ENCODE data around the gene SLC7A11. TPM values are rescaled to one million over a fixed set of nuclear protein-coding genes. Genes with fewer than 3 reads are reported as not detected.

SLC7A11 gene
- total and polyA plus RNA-seq, 10 of the 15 experiments (the other 5 are each of a cell fraction or from before 2014, with no cell fraction given) = 1.6 to 9.8 (median 3.5) TPM

- ChIA-PET RAD21 (ENCODE audit: unreplicated experiment) (interaction anchor here (0.7 to 1.5 kb wide), 3 partner anchors 26 to 475 kb away, joined by 3 to 4 read pairs (median 4); no protein-coding TSS in a partner anchor), CTCF (interaction anchor here (1.0 to 2.5 kb wide), 5 partner anchors 10 to 847 kb away, joined by 3 to 11 read pairs (median 3); no protein-coding TSS in a partner anchor), POLR2A (interaction anchor here (0.7 to 0.8 kb wide), 2 partner anchors 11 to 32 kb away, joined by 3 to 4 read pairs; no protein-coding TSS in a partner anchor), SMC1A (ENCODE audit: uncharacterized antibody, unreplicated experiment) (interaction anchor here (0.6 to 3.8 kb wide), 12 partner anchors 10 to 478 kb away, joined by 3 to 21 read pairs (median 4); partner anchors contain the start of gene SLC7A11)
- H3K9me3 ChIP-seq (replicated peaks; ENCODE audit: control insufficient read depth, insufficient read depth, low read length) = no peaks in the 10 kb centered on the region
- 96% methylated on average over 1 of the region's 1 CpG for WGBS (ENCODE audit: insufficient coverage, insufficient replicate concordance, low lambda C conversion rate, missing lambda C conversion rate)
- in situ Hi-C loops (cut with MboI) (loop anchor here (25.0 kb wide), 1 partner anchor 1107 kb away; the partner anchor contains the start of genes NAA15 and NDUFC1), intact Hi-C loops (cut with micrococcal nuclease; ENCODE audit: unreplicated experiment) (no loop called here)
- H3K4me3 ChIP-seq = no peak overlapping the region
- ATAC-seq (no peak), FAIRE-seq (no peak), DNase-seq (ENCODE audit: low read depth, low spot score) (no peak)
- H3K4me1 ChIP-seq (ENCODE audit: control insufficient read depth, insufficient read depth, low read length) = no peaks in the 10 kb centered on the region
- BruUV-seq (replicated peaks) = no TSS peak
- no peaks in the 10 kb centered on the region for H4K20me1 ChIP-seq (ENCODE audit: control insufficient read depth, insufficient read depth)
- H3K27ac ChIP-seq (ENCODE audit: control insufficient read depth, insufficient read depth) = no peak overlapping the region
- no peak overlapping the region for H3K9ac ChIP-seq (ENCODE audit: control insufficient read depth, insufficient read depth, low read length)
- H3K79me2 ChIP-seq (ENCODE audit: control insufficient read depth, insufficient read depth, low read length) = no peaks in the 10 kb centered on the region
- no peak overlapping the region for H2AFZ ChIP-seq (ENCODE audit: control insufficient read depth, low read depth, low read length)
- H3K4me2 ChIP-seq (ENCODE audit: control insufficient read depth, insufficient read depth) = no peak overlapping the region
- no peaks in the 10 kb centered on the region for H3K27me3 ChIP-seq (replicated peaks in 1 of 2; ENCODE audit: control insufficient read depth in 2 of 2, insufficient read depth in 2 of 2, low read length in 1 of 2)
- H3K36me3 ChIP-seq (ENCODE audit: control insufficient read depth in 2 of 2, insufficient read depth in 2 of 2, low read length in 1 of 2) = no peaks in the 10 kb centered on the region
- TF ChIP-seq SUZ12 (IDR thresholded peaks at IDR 0.05; ENCODE audit: unreplicated experiment) = no peak
- TF ChIP-seq CBX3 (IDR thresholded peaks at IDR 0.05; ENCODE audit: borderline replicate concordance, low read depth) = no peak
- no peak for TF ChIP-seq SMAD5 (IDR thresholded peaks at IDR 0.05; ENCODE audit: low read depth)
- TF ChIP-seq TBL1XR1 (IDR thresholded peaks at IDR 0.05; ENCODE audit: low read depth, low read length) = no peak
- no peak for TF ChIP-seq BCL11A (IDR thresholded peaks at IDR 0.05; ENCODE audit: low read depth, low read length)
- TF ChIP-seq YBX1 (IDR thresholded peaks at IDR 0.05) = no peak
- TF ChIP-seq BRCA1 (IDR thresholded peaks at IDR 0.05; ENCODE audit: low read depth, low read length) = no peak
- TF ChIP-seq IRF4 (IDR thresholded peaks at IDR 0.05; ENCODE audit: low read depth, low read length) = no peak
- TF ChIP-seq SMAD1 (IDR thresholded peaks at IDR 0.05; ENCODE audit: low read depth, partially characterized antibody) = no peak
- TF ChIP-seq, protein P1, sequence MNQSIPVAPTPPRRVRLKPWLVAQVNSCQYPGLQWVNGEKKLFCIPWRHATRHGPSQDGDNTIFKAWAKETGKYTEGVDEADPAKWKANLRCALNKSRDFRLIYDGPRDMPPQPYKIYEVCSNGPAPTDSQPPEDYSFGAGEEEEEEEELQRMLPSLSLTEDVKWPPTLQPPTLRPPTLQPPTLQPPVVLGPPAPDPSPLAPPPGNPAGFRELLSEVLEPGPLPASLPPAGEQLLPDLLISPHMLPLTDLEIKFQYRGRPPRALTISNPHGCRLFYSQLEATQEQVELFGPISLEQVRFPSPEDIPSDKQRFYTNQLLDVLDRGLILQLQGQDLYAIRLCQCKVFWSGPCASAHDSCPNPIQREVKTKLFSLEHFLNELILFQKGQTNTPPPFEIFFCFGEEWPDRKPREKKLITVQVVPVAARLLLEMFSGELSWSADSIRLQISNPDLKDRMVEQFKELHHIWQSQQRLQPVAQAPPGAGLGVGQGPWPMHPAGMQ (IDR thresholded peaks at IDR 0.05; ENCODE audit: borderline replicate concordance) = no peak
Observed at GRCh38 chr4:138205531-138206233, 36.5 kb downstream of the SLC7A11 start.
